GM12875 (cell line): ENCODE results near the gene FKBP1A.

Experiments used
- H3K4me3 ChIP-seq: one replicate; pipeline ENCODE4 v1.5.1; 2011; ENCODE audit warnings: low read depth, low read length, control low read depth
- CTCF ChIP-seq: IDR thresholded peaks from 2 replicates; pipeline ENCODE4 v1.5.1; 2011; ENCODE audit warnings: low read depth, mild to moderate bottlenecking, control low read depth, inconsistent platforms, low read length, moderate library complexity, borderline replicate concordance; ENCODE audit not compliant: insufficient read depth

Gene FKBP1A

GRCh38 chr20:1377984-1378734 is 14.7 kb downstream of the FKBP1A start:
- no peak overlapping the region for H3K4me3 ChIP-seq
- no peak for TF ChIP-seq CTCF

GRCh38 chr20:1377341-1377871 is 15.4 kb downstream of the FKBP1A start:
- H3K4me3 ChIP-seq = no peak overlapping the region
- TF ChIP-seq CTCF = no peak

- no peak overlapping the region for H3K4me3 ChIP-seq
- no peak for TF ChIP-seq CTCF
These were observed 16.2 kb downstream of the FKBP1A start for GRCh38 chr20:1376408-1377270.

- no peak overlapping the region for H3K4me3 ChIP-seq
- TF ChIP-seq CTCF = no peak
These were observed 16.8 kb downstream of the FKBP1A start for GRCh38 chr20:1376007-1376406.

GRCh38 chr20:1375515-1375914 is 17.3 kb downstream of the FKBP1A start:
- no peak for TF ChIP-seq CTCF
- no peak overlapping the region for H3K4me3 ChIP-seq

- H3K4me3 ChIP-seq = no peak overlapping the region
- TF ChIP-seq CTCF = no peak
These were observed 18.6 kb downstream of the FKBP1A start for GRCh38 chr20:1374246-1374645.
